Body of pancreas (tissue), 4 donors: Measurements from ENCODE around the gene MCRS1. TPM values are rescaled to one million over a fixed set of nuclear protein-coding genes. Genes with fewer than 3 reads are reported as not detected.
A peak's percentile ranks its signal among the peaks of the same experiment; 100 is the strongest.

Experiments
- ATAC-seq: fragments of 150-250 bp; one replicate; pipeline ENCODE4 v1.9.1; 2016
- DNase-seq, 4 donors: peaks; one replicate each; pipeline ENCODE4 v3.0.0-alpha.2; 2019
- H3K27ac ChIP-seq, 4 donors: fragments of 200-600 bp; sonication (generic); 1 replicate in 3 of 4; 2 replicates in 1 of 4; pipeline versions ENCODE4 v1.5.1 to v1.6.1; 2016 to 2019; ENCODE audit warnings: mild to moderate bottlenecking in 1 of 4, mixed read lengths in 1 of 4, moderate library complexity in 1 of 4
- H3K27me3 ChIP-seq, 2 donors: fragments of 200-600 bp; sonication (generic); one replicate each; pipeline ENCODE4 v1.6.0; 2016; ENCODE audit warnings: mild to moderate bottlenecking in 1 of 2
- H3K36me3 ChIP-seq, 2 donors: fragments of 200-600 bp; sonication (generic); replicated peaks in 1 of 2; 2 replicates each; pipeline ENCODE4 v1.5.1; 2016; ENCODE audit warnings: low read depth in 2 of 2; ENCODE audit not compliant: insufficient read depth in 1 of 2
- H3K4me1 ChIP-seq: fragments of 200-600 bp; sonication (generic); one replicate; pipeline ENCODE4 v1.6.0; 2016
- H3K4me3 ChIP-seq, 2 donors: fragments of 200-600 bp; sonication (generic); 1 replicate in 1 of 2; 2 replicates in 1 of 2; pipeline ENCODE4 v1.5.1; 2016 to 2019
- H3K9me3 ChIP-seq, 3 donors: fragments of 200-600 bp; sonication (generic); 1 replicate in 2 of 3; 2 replicates in 1 of 3; pipeline ENCODE4 v1.5.1; 2016
- CTCF ChIP-seq, 7 experiments: fragments of 450-650 bp in 4 of 7; fragments of 200-600 bp in 3 of 7; sonication (generic) in 3 of 7; IDR thresholded peaks; one replicate each; pipeline ENCODE4 v1.5.1; 2016 to 2019; ENCODE audit warnings: antibody characterized with exemption in 7 of 7
- POLR2A ChIP-seq, 3 donors: fragments of 450-650 bp; IDR thresholded peaks; one replicate each; pipeline ENCODE4 v1.6.1; 2016; ENCODE audit warnings: antibody characterized with exemption in 3 of 3, mild to moderate bottlenecking in 2 of 3
- WGBS, 2 donors: methylation state at CpG; one replicate each; pipeline ENCODE4 v1.1.5; 2017; 5-methylcytosine and 5-hydroxymethylcytosine counted together
- intact Hi-C: fragments of 100-400 bp; cut with DNase I; formaldehyde crosslinking; loops from one replicate; pipeline ENCODE4 v1.15.1; 2023
- total RNA-seq, 2 donors: library from RNA; depleted of rRNA; stranded (reverse); fragments of >200 nt; gene quantifications; one replicate each; pipeline ENCODE4 v1.1.0, GENCODE V29; 2016

The MCRS1 gene
- total RNA-seq, 2 donors from 2014 or later, result 34.2 to 49.8 TPM

GRCh38 chr12:49562233-49562632 lies 5.7 kb downstream of the MCRS1 start:
- ATAC-seq (no peak), DNase-seq (no peak)
- Histone ChIP-seq H3K4me3 (no peak overlapping the region), H3K36me3 (peaks cover 27 to 38% of the 10 kb centered on the region in 2 donors), H3K9me3 (no peaks in the 10 kb centered on the region), H3K27ac (no peak overlapping the region), H3K4me1 (peaks cover 17% of the 10 kb centered on the region), H3K27me3 (no peaks in the 10 kb centered on the region)
- 83 to 84% methylated on average over 6 of the region's 6 CpGs for WGBS, 2 donors
- intact Hi-C loops, result no loop called here
- no peak for TF ChIP-seq POLR2A (IDR thresholded peaks at IDR 0.05)
- TF ChIP-seq CTCF (IDR thresholded peaks at IDR 0.05), result no peak

GRCh38 chr12:49560695-49561094 lies 7.2 kb downstream of the MCRS1 start:
- Histone ChIP-seq H3K27ac (no peak overlapping the region), H3K9me3 (no peaks in the 10 kb centered on the region), H3K4me1 (peaks cover 1% of the 10 kb centered on the region), H3K4me3 (no peak overlapping the region), H3K27me3 (no peaks in the 10 kb centered on the region), H3K36me3 (peaks cover 27 to 38% of the 10 kb centered on the region in 2 donors)
- WGBS, 2 donors, result 81 to 87% methylated on average over 7 of the region's 7 CpGs
- intact Hi-C loops, result no loop called here
- no peak for TF ChIP-seq CTCF (IDR thresholded peaks at IDR 0.05)
- no peak for ATAC-seq
- DNase-seq, result no peak

GRCh38 chr12:49559011-49559675 lies 8.8 kb downstream of the MCRS1 start:
- Histone ChIP-seq H3K4me3 (no peak overlapping the region), H3K27me3 (no peaks in the 10 kb centered on the region), H3K4me1 (no peaks in the 10 kb centered on the region), H3K36me3 (peaks cover 27 to 38% of the 10 kb centered on the region in 2 donors), H3K27ac (no peak overlapping the region), H3K9me3 (no peaks in the 10 kb centered on the region)
- TF ChIP-seq POLR2A (IDR thresholded peaks at IDR 0.05) (no peak), CTCF (IDR thresholded peaks at IDR 0.05) (no peak)
- intact Hi-C loops, result no loop called here
- DNase-seq (no peak), ATAC-seq (no peak)
- 88 to 94% methylated on average over 16 to 17 of the region's 17 CpGs for WGBS, 2 donors

- no peak for TF ChIP-seq CTCF (IDR thresholded peaks at IDR 0.05)
- no peak for TF ChIP-seq POLR2A (IDR thresholded peaks at IDR 0.05)
- Histone ChIP-seq H3K27me3 (no peaks in the 10 kb centered on the region), H3K4me3 (no peak overlapping the region), H3K36me3 (peaks cover 27 to 36% of the 10 kb centered on the region in 2 donors), H3K4me1 (no peaks in the 10 kb centered on the region), H3K27ac (no peak overlapping the region), H3K9me3 (no peaks in the 10 kb centered on the region)
- WGBS, 2 donors, result 94 to 95% methylated on average over 10 to 13 of the region's 13 CpGs
- intact Hi-C loops, result no loop called here
- no peak for DNase-seq
- ATAC-seq, result no peak
Observed at GRCh38 chr12:49558526-49558925, 9.4 kb downstream of the MCRS1 start.

GRCh38 chr12:49557917-49558215 lies 10.1 kb downstream of the MCRS1 start:
- ATAC-seq (no peak), DNase-seq (no peak)
- H3K36me3 ChIP-seq, result peaks cover 26 to 29% of the 10 kb centered on the region in 2 donors
- intact Hi-C loops, result no loop called here
- no peak overlapping the region for H3K27ac ChIP-seq
- H3K27me3 ChIP-seq, result no peaks in the 10 kb centered on the region
- no peak for TF ChIP-seq POLR2A (IDR thresholded peaks at IDR 0.05)
- peak in 2 of 7 experiments; percentile 6 to 17 for TF ChIP-seq CTCF (IDR thresholded peaks at IDR 0.05)
- H3K4me1 ChIP-seq, result no peaks in the 10 kb centered on the region
- H3K4me3 ChIP-seq, result no peak overlapping the region
- 62 to 92% methylated on average over 4 to 7 of the region's 7 CpGs for WGBS, 2 donors
- no peaks in the 10 kb centered on the region for H3K9me3 ChIP-seq
